SK-N-SH (cell line): ENCODE data around the gene BAIAP2.

ENCODE experiments used
- CTCF ChIP-seq: fragments of 200-600 bp; sonication (generic); IDR thresholded peaks from 2 replicates; pipeline ENCODE4 v1.6.1; 2017; ENCODE audit warnings: antibody characterized with exemption, mild to moderate bottlenecking, moderate library complexity
- EP300 ChIP-seq, 2 experiments: IDR thresholded peaks; 2 replicates each; pipeline versions ENCODE4 v1.4.0 to v1.6.1; 2012; ENCODE audit warnings: borderline replicate concordance in 1 of 2, low read depth in 1 of 2, low read length in 1 of 2
- EZH2phosphoT487 ChIP-seq: fragments of 200-600 bp; sonication (generic); IDR thresholded peaks from 2 replicates; pipeline ENCODE4 v1.6.1; 2017; ENCODE audit warnings: low read depth, mixed run types, mild to moderate bottlenecking, antibody characterized with exemption, moderate library complexity, borderline replicate concordance
- FOXJ3 ChIP-seq: sonication (generic); formaldehyde crosslinking; IDR thresholded peaks from 2 replicates; pipeline ENCODE4 v1.5.1; 2020; ENCODE audit warnings: mild to moderate bottlenecking, missing genetic modification reagents
- GABPA ChIP-seq: IDR thresholded peaks from 2 replicates; pipeline ENCODE4 v1.4.0; 2012; ENCODE audit warnings: low read depth, mild to moderate bottlenecking
- MAX ChIP-seq: IDR thresholded peaks from 2 replicates; pipeline ENCODE4 v1.4.0; 2012; ENCODE audit warnings: low read depth
- MEF2A ChIP-seq: IDR thresholded peaks from 2 replicates; pipeline ENCODE4 v1.4.0; 2012; ENCODE audit warnings: low read depth, borderline replicate concordance
- POLR2AphosphoS5 ChIP-seq: IDR thresholded peaks from 2 replicates; pipeline ENCODE4 v1.6.1; 2012; ENCODE audit warnings: low read depth, low read length
- RCOR1 ChIP-seq: fragments of 150-350 bp; IDR thresholded peaks from 2 replicates; pipeline ENCODE4 v1.6.1; 2017; ENCODE audit warnings: antibody characterized with exemption, low read length
- REST ChIP-seq: IDR thresholded peaks from 2 replicates; pipeline ENCODE4 v1.6.1; 2012; ENCODE audit warnings: mild to moderate bottlenecking, low read depth, low read length, moderate library complexity
- RFX5 ChIP-seq: IDR thresholded peaks from 2 replicates; pipeline ENCODE4 v1.6.1; 2012; ENCODE audit warnings: mild to moderate bottlenecking, improper control_type of control experiment, low read length
- TAF1 ChIP-seq: IDR thresholded peaks from 2 replicates; pipeline ENCODE4 v1.6.1; 2012; ENCODE audit warnings: low read depth, mild to moderate bottlenecking, low read length, moderate library complexity, borderline replicate concordance
- USF1 ChIP-seq: IDR thresholded peaks from 2 replicates; pipeline ENCODE4 v1.4.0; 2012; ENCODE audit warnings: low read depth, borderline replicate concordance
- TF ChIP-seq, protein P1 (sequence below): fragments of 150-350 bp; IDR thresholded peaks from 2 replicates; pipeline ENCODE4 v1.6.1; 2017; ENCODE audit warnings: antibody characterized with exemption, low read length, low read depth, borderline replicate concordance

DNA sequence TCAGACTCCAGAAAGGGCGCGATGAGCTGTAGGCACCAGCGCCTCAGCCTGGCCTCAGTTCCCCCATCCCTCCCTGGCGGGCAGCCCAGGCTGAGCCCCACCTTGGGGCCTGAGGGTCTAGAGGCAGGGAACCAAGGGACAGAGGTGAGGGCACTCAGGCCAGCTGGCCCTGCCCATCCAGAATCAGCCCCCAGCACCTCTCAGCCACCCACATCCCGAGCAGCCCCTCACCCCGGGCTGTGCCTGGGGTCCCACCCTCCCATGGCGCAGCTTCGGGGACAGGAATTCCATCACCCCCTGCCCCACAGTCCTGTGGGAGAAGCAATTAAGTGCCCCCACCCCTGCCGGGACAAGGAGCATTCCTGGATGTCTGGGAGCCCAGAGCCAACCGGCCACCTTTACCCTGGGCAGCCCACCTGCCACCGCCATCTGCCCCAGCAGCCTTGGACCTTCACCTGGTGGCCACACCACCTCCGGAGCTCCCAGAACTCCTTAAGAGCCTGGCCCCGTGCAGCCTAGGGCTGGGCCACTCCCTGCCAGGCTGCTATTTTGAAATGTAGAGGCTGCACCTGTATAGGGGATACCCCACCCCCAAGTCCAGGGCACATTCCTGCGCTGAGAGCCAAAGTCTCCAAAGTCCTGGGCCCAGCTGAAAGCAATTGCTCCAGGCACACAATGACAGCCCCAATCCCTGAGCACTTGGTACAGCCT is 96.7 kb downstream of the BAIAP2 start:
- no peak for TF ChIP-seq POLR2AphosphoS5
- no peak for TF ChIP-seq TAF1
- TF ChIP-seq MAX = no peak
- no peak for TF ChIP-seq MEF2A
- TF ChIP-seq RFX5 = no peak
- TF ChIP-seq CTCF = no peak
- no peak for TF ChIP-seq EP300 (IDR thresholded peaks at IDR 0.05; ENCODE audit: borderline replicate concordance in 1 of 2, low read depth in 1 of 2, low read length in 1 of 2)
- no peak for TF ChIP-seq EZH2phosphoT487
- TF ChIP-seq, protein P1, sequence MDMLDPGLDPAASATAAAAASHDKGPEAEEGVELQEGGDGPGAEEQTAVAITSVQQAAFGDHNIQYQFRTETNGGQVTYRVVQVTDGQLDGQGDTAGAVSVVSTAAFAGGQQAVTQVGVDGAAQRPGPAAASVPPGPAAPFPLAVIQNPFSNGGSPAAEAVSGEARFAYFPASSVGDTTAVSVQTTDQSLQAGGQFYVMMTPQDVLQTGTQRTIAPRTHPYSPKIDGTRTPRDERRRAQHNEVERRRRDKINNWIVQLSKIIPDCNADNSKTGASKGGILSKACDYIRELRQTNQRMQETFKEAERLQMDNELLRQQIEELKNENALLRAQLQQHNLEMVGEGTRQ = no peak
- no peak for TF ChIP-seq USF1
- no peak for TF ChIP-seq REST
- no peak for TF ChIP-seq FOXJ3
- TF ChIP-seq RCOR1 = no peak
- no peak for TF ChIP-seq GABPA
